ENCODE results near the gene CCDC178.

CCDC178 gene

GRCh38 chr18:33074125-33074524 is 366.4 kb downstream of the CCDC178 start:
- H3K36me3 ChIP-seq (ENCODE audit: insufficient read depth, low read length): no peaks in the 10 kb centered on the region
- H3K4me2 ChIP-seq (ENCODE audit: low read length): no peak overlapping the region
- H3K4me1 ChIP-seq (ENCODE audit: insufficient read depth, low read length, severe bottlenecking): no peaks in the 10 kb centered on the region

GRCh38 chr18:33062834-33063364 is 377.6 kb downstream of the CCDC178 start:
- H3K27ac ChIP-seq (ENCODE audit: low read depth, low read length, poor library complexity, severe bottlenecking): no peak overlapping the region
- H3K4me1 ChIP-seq (ENCODE audit: insufficient read depth, low read length, severe bottlenecking): no peaks in the 10 kb centered on the region
- H3K4me2 ChIP-seq (ENCODE audit: low read length): no peak overlapping the region
- H3K4me3 ChIP-seq (ENCODE audit: low read depth, low read length, poor library complexity, severe bottlenecking): no peak overlapping the region
- H4K20me1 ChIP-seq (ENCODE audit: insufficient read depth, low read length): no peaks in the 10 kb centered on the region
- no peaks in the 10 kb centered on the region for H3K79me2 ChIP-seq (ENCODE audit: insufficient read depth, low read length)
- H3K9me2 ChIP-seq (ENCODE audit: low read depth, low read length): no peaks in the 10 kb centered on the region
- no peaks in the 10 kb centered on the region for H3K27me3 ChIP-seq (ENCODE audit: insufficient read depth, low read length)
- no peak overlapping the region for H2AFZ ChIP-seq (ENCODE audit: low read length)
- no peaks in the 10 kb centered on the region for H3K36me3 ChIP-seq (ENCODE audit: insufficient read depth, low read length)
- no peak overlapping the region for H3K9ac ChIP-seq (ENCODE audit: low read length)
- no peaks in the 10 kb centered on the region for H3F3A ChIP-seq (ENCODE audit: insufficient read depth, low read length)
- TF ChIP-seq EZH2 (IDR thresholded peaks at IDR 0.05; ENCODE audit: borderline replicate concordance, low read length): no peak
- no peak for TF ChIP-seq CTCF (IDR thresholded peaks at IDR 0.05; ENCODE audit: low read length)
- H3K9me3 ChIP-seq (ENCODE audit: low read length): no peaks in the 10 kb centered on the region

More at GRCh38 chr18:33074125-33074524, 366.4 kb downstream of the CCDC178 start:
- no peak overlapping the region for H2AFZ ChIP-seq (ENCODE audit: low read length)
- no peaks in the 10 kb centered on the region for H4K20me1 ChIP-seq (ENCODE audit: insufficient read depth, low read length)
- H3F3A ChIP-seq (ENCODE audit: insufficient read depth, low read length): no peaks in the 10 kb centered on the region
- H3K4me3 ChIP-seq (ENCODE audit: low read depth, low read length, poor library complexity, severe bottlenecking): no peak overlapping the region
- H3K79me2 ChIP-seq (ENCODE audit: insufficient read depth, low read length): no peaks in the 10 kb centered on the region
- no peak overlapping the region for H3K27ac ChIP-seq (ENCODE audit: low read depth, low read length, poor library complexity, severe bottlenecking)
- H3K9me3 ChIP-seq (ENCODE audit: low read length): no peaks in the 10 kb centered on the region
- no peaks in the 10 kb centered on the region for H3K27me3 ChIP-seq (ENCODE audit: insufficient read depth, low read length)
- no peak overlapping the region for H3K9ac ChIP-seq (ENCODE audit: low read length)
- no peak for TF ChIP-seq CTCF (IDR thresholded peaks at IDR 0.05; ENCODE audit: low read length)
- no peak for TF ChIP-seq EZH2 (IDR thresholded peaks at IDR 0.05; ENCODE audit: borderline replicate concordance, low read length)
- H3K9me2 ChIP-seq (ENCODE audit: low read depth, low read length): no peaks in the 10 kb centered on the region

- no peaks in the 10 kb centered on the region for H3K36me3 ChIP-seq (ENCODE audit: insufficient read depth, low read length)
- H3F3A ChIP-seq (ENCODE audit: insufficient read depth, low read length): no peaks in the 10 kb centered on the region
- H3K9me2 ChIP-seq (ENCODE audit: low read depth, low read length): no peaks in the 10 kb centered on the region
- H4K20me1 ChIP-seq (ENCODE audit: insufficient read depth, low read length): no peaks in the 10 kb centered on the region
- no peak overlapping the region for H3K4me2 ChIP-seq (ENCODE audit: low read length)
- no peak overlapping the region for H2AFZ ChIP-seq (ENCODE audit: low read length)
- no peaks in the 10 kb centered on the region for H3K79me2 ChIP-seq (ENCODE audit: insufficient read depth, low read length)
- no peaks in the 10 kb centered on the region for H3K27me3 ChIP-seq (ENCODE audit: insufficient read depth, low read length)
- no peak overlapping the region for H3K4me3 ChIP-seq (ENCODE audit: low read depth, low read length, poor library complexity, severe bottlenecking)
- H3K4me1 ChIP-seq (ENCODE audit: insufficient read depth, low read length, severe bottlenecking): no peaks in the 10 kb centered on the region
- no peak overlapping the region for H3K27ac ChIP-seq (ENCODE audit: low read depth, low read length, poor library complexity, severe bottlenecking)
- TF ChIP-seq EZH2 (IDR thresholded peaks at IDR 0.05; ENCODE audit: borderline replicate concordance, low read length) (no peak), CTCF (IDR thresholded peaks at IDR 0.05; ENCODE audit: low read length) (no peak)
- no peaks in the 10 kb centered on the region for H3K9me3 ChIP-seq (ENCODE audit: low read length)
- no peak overlapping the region for H3K9ac ChIP-seq (ENCODE audit: low read length)
Measured at GRCh38 chr18:33052886-33053285, 387.6 kb downstream of the CCDC178 start.
